HG02870 (cell line): ENCODE measurements around the gene CHSY1.
A peak's percentile ranks its signal among the peaks of the same experiment; 100 is the strongest.
"Not testable (repeated sequence)": the region's sequence is repeated elsewhere in the genome, so short reads cannot be mapped to it uniquely, and the experiment has no call there.

ENCODE experiments used
- ATAC-seq: cut with Tn5 transposase; IDR thresholded peaks from one replicate; pipeline ENCODE4 v1.9.1; 2021; ENCODE audit warnings: mild to moderate bottlenecking, moderate library complexity; ENCODE audit not compliant: unreplicated experiment

The CHSY1 gene

DNA sequence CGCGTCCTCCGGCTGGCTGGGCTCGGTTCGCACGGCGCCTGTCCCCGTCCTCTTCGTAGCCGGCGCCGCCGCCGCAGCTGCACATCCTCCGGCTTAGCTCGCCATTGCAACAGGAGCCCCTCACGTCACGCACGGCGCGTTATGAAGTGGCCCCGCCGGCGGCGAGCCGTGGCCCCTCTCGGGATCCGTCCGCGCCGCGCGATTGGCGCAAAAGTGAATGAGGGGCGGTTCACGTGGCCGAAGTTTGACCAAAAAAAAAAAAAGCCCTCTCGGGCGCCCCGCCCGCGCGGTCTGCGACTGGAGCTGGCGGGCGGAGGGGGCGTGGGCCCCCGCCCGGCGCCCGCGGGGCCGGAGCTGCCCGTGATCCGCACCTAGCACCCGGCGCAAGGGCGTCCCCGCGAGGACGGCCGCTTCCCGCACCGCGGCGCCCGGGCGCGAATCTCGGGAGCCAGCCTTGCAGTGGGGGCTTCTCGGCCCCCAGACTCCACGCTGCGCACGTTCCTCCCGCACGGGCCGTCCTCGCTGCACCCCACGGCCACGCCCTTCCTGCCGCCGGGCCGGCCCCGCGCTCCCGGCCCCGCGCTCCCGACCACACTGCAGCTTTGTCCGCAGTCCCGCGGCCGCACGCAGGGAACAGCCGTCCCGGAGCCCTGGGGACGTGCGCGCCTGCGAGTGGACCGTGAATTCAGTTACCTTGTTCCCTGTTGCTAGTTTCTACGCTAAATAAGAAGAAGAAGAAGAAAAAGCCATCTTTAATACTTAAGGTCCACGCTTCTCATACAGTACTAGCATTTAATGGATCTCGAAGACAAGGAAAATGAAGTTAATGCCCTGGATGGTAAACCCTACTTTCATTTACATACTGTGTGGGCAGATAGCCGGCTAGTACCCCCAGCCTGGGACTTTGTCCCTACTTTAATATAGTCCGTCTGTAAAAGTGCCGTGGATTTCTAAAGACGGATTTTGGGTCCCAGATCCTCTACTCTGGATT lies at the start of gene CHSY1:
CHSY1 (minus strand) TSS at position 219 of the 991 bp plus-strand sequence. CDS start 592 bp downstream, outside the sequence.
- ATAC-seq, result peak; percentile 61

DNA sequence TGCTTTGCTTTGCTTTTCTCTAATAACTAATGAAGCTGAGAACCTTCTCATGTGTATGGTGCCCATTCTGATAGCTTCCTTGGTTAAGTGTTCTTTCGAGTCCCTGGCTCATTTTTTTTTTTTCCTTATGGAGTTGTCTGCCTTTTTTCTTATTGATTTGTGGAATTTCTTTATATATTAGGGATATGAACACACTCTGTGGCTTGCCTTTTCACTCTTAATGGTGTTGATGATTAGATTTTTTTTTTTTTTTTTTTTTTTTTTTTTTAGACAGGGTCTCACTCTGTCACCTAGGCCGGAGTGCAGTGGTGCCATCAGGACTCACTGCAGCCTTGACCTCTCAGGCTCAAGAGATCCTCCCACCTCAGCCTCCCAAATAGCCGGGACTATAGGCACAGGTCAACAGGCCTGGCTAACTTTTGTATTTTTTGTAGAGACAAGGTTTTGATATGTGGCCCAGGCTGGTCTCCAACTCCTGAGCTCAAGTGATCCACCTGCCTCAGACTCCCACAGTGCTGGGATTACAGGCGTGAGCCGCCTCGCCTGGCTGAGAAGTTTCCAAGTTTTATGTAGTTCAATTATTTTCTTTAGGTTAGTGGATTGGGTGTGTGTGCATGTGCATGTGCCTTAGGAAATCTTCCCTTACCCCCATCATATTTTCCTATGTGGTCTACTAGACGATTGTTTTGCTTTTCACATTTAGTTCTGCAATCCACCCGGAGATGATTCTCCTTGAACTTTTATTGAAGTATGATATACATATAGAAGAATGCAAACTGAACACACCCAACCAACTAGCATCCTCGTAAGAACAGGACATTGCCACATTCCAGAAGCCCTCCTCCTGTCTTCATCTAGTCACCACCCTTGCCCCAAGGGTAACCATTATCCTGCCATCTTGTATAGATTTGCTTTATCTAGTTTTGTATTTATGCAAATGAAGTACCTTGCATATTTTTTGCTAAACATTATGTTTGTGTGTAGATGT lies 44.9 kb upstream of the CHSY1 start:
- no peak for ATAC-seq

DNA sequence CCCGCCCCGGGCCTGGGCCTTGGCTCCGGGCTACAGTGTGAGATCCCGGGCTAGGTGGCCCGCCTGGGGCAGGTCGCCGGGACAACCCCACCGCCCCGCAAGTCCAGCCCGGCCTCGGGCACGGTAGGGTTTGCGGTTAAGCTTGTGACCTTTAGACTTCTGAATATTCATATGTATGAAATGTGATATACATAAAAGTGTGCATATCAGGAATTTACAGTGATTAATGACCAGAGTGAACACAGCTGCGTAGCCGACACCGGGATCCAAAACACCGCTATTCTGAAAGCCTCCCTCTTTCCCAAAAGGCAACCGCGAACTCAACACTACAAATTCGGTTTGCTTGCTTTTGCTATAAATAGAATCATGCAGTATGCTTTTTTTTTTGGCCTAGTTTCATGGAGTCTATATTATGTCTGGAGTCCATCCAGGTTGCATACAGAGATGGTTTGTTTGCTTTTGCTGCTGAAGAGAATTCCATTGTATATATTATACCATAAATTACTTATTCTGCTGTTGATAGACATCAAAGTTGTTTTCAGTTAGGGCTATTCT lies 43.8 kb upstream of the CHSY1 start:
- ATAC-seq, result no peak

- ATAC-seq, result peak; percentile 68
Measured at GRCh38 chr15:101294731-101295606, 43.1 kb upstream of the CHSY1 start, which contains the start of gene SNRPA1. TSS of gene SNRPA1 (minus strand) at chr15:101295248. CDS start at chr15:101295178, 70 bp downstream.

GRCh38 chr15:101293122-101293521 lies 41.3 kb upstream of the CHSY1 start:
- ATAC-seq, result no peak

- no peak for ATAC-seq
Measured at GRCh38 chr15:101288905-101289513, 37.2 kb upstream of the CHSY1 start.

GRCh38 chr15:101287342-101287741 lies 35.5 kb upstream of the CHSY1 start:
- ATAC-seq, result not testable (repeated sequence)

- no peak for ATAC-seq
Measured at GRCh38 chr15:101286471-101287114, 34.7 kb upstream of the CHSY1 start.

DNA sequence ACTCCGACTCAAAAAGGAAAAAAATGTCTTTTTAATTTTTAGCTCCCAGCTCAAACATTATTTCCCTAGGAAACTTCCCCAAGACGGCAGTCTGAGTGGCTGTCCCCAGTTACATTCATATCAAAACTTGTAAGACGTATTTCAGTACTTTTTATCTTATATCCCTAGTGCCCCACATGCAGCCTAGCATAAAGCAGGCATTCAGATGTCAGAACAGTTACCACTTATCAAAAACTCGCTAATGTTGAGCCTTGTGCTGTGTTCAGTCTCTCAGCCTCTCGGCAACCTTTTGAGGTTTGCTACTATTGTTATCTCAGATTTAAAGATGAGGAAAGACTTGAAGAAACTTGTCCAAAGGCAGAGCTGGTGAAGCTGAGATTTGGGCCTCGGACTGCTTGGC lies 32.1 kb upstream of the CHSY1 start:
- ATAC-seq, result no peak

DNA sequence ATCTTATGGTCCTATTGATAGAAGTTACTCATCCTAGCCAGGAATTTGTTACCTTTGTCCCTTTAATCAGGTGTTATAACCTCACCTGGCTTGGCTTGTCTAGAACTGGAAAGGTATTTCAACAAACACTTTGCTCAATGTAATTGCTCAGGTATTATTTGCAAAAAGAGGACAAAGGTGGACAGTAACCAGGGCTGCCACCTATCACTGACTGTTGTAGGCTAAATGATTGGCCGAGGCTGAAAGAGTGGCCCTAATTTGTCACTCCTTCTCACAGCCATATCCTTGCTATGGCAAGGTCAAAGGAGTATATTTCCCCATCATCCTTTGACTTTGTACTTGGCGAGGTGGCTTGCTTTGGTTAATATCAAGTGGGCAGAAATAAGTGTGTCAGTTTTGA lies 28.2 kb upstream of the CHSY1 start:
- no peak for ATAC-seq

GRCh38 chr15:101277943-101278564 lies 26.2 kb upstream of the CHSY1 start:
- ATAC-seq, result no peak

GRCh38 chr15:101277038-101277822 lies 25.4 kb upstream of the CHSY1 start, which contains the start of gene SELENOS:
TSS of gene SELENOS (minus strand) at chr15:101277485. CDS start at chr15:101277417, 68 bp downstream.
- peak; percentile 74 for ATAC-seq

DNA sequence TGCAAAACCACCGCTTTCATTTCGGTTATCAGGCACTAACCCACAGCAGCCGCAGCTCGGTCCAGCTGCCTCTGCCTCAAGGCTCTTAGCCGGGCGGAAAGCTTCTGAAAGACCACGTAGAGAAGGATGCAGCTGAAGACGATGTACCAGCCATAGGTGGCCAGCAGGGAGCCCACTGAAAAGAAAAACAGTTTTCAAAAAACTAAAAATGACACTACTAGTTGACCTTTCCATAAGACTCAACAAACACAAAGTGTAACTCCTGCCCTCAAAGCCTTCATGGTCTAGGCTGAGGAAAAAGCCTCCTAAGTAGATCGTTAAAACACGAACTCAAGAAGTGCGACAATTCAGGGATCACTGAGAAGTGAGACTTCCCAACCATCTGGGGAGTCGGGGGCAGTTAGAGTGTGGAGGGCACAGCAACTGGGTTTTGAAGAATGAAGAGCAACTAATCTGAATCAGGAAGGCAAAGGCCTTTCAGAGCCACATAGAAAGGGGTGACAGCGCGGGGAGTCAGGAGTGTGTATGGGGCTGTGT lies 24.7 kb upstream of the CHSY1 start:
- peak; percentile 46 for ATAC-seq

DNA sequence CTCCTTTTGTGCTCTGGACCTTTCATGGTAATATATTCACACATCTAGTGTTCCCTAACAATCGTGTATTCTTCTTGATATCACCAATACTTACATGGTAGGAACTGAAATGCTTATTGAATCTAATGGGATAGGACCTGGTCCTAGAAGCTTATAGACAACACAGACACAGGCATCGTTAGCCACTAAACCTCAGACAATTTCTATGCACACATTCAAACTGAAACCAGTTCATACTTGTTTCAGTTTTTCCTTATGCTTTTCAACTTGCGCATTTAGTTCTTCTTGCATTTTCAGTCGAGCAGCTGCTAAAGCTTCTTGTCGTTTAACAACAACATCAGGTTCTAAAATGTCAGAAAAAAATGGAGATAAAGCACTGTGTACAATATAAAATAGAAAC lies 23.2 kb upstream of the CHSY1 start:
- no peak for ATAC-seq

DNA sequence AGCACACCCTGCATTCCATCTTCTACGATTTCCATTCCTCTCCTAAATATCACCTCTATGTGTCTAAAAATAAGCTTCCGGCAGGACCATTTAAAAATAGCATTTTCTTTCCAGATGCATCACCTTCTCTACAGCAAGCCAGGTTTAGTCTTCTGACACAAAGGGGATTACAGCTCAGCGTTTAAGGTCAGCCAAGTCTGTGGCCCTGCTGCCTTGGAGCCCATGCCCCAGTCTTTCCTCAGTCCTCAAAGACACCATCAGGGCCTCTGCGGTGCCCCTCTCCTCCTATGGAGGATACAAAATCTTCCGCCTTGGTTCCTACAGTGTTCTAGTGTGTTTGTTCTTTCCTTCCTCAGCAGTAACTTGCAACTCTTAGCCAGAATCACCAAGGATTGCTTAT lies 21.7 kb upstream of the CHSY1 start:
- no peak for ATAC-seq

DNA sequence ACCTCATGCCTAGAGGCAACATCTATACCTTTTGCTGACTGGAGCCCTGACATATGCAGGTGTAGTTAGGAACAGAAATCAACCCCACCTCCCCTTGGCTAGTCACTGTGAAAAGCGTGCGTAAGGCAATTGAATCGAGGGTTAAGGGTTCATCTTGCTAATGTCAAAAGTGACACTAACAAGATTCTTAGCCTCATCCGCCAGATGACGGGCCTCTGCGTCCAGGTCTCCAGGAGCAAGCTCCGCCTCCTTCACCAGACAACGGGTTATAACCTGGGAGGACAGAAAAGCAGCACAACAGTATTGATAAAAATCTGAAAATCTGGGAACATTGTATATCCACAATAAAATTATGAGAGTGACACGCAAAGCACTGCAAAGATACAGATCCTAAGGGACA lies 20.7 kb upstream of the CHSY1 start:
- ATAC-seq, result no peak

DNA sequence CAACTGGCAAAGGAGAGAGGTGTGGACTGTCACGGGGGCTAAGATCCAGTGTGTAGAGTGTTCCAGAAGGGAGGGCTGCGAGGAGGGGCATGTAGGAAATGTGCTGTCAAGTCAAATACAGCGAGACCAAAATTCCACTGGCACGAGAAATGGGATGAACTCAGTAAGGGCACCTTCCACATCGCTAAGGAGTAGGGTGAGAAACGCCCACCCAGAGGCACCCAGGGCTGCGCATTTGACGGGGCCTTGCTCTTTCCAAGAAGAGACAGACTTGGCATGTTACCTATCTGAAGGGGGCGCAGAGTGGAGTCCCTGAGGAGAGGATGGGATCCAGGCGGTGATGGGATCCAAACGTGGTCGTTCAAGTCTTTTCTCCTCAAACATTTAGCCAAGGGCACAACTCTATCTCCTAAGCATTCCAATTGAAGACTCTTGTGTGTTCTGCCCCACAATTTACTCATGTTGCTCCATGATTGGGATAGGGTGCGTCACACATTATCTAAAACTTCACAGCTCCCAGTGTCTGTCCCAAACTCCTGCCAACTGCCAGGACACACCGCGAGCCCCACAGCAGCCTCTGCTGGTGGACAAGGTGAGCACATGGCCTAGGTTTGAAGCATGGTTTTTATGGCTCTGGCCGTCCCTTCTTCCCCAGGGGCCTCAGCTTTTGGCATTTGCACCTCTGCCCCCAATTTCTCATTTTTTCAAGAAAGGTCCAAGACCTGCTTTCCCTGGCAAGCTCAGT lies 17.8 kb upstream of the CHSY1 start:
- ATAC-seq, result no peak
